Cortex of kidney (tissue), 1 donor: ENCODE measurements around the gene PARN.

Experiments used
- DNase-seq: peaks from one replicate; lab custom pipeline; 2025; lab: John Stamatoyannopoulos, UW

The PARN gene

DNA sequence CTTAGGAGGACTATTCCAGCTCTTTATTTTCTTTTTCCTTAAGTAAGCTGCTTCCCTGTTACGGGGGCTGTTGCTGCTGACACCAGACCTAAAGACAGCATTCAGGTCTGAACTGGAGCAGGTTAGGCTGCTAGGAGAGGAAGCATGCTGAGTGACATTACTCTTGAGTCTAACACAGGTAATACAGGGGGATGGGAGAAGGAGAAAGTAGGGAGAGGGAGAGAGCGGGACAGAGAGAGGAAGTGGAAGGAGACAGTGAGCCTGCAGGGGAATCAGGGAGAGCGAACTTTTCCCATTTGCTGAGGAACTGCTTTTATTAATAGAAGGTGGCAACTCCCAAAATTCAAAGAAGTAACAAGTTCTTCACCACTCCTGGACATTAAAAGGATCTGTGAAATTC, 130.9 kb downstream of the PARN start:
- DNase-seq = no peak

DNA sequence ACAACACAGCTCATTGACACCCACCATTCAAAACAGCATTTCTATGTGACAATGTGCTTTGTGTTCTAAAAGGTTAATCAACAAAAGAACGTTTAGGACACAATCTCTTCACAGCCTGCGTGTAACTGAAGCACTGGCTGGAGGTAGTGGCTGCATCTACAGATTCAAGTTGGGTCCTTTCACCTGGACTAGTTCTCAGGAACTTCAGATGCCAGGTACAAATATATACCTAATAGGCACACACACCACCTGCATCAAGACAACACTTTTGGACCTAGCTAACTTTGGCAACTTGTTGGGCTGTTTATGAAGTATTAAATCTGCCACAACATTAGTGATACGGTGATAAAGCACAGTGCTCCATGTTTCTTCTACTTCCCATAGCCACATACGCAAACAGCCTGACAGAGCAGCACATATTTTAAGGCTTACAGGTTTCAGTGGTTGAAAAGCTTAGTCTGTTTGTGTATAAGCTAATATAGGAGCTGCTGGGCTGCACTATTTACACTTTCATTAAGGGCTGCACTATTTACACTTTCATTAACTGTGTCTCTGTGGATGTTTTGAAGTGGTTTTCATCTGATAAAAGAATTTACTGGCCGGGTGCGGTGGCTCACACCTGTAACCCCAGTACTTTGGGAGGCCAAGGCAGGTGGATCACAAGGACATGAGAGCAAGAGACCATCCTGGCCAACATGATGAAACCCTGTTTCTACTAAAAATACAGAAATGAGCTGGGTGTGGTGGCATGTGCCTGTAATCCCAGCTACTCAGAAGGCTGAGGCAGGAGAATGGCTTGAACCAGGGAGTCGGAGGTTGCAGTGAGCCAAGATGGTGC, 132.6 kb downstream of the PARN start:
- no peak for DNase-seq

DNA sequence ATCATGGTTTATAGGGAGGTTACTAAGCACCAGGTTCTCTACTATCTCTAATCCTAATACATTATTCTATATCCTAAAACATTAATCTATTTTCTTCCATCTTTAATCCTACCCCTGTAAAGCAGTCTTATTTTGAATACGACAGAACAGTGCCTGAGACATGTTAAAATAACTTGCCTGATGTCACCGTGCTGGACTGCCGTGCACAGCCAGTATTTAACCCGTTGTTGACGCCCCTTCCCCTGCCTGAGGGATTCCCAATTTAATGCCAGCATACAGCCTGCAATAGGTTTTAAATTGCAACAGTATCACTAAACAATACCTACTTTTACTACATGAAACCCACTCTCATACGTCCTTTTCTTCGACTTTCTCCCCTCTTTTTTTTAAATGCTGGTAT, 133.3 kb downstream of the PARN start:
- DNase-seq = no peak

DNA sequence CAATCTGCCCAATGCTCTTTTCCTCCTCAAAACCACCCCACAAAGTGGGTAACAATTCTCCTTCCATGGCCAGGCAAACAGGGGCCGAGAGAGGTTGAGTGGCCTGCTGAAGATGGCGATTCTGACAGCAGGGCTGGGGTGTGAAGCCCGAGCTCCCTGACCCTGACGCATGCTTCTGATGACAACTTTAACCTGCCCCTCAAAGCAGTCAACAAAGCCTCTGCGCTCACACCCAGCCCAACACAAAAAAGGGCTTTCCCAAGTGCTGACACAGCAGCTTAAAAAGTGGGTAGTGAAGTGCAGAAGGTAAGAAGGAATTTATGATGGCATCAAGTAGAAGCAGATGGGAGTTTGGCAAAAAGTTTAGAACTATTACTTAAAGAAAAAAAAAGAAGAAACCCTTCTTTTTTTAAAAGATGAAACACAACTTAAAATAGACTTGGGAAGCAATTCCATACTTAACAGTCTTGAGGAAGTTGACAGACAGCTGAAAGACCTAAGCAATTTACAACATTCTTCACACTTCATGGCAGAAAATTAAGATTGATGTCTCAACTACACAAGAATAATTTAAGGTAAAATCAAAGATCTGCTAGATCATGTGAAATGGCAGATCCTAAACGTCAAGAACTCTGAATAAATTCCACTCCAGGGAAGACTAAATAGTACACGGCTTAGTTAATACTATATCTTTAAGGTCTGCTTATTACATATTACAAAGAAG, 133.9 kb downstream of the PARN start:
- no peak for DNase-seq

- no peak for DNase-seq
These were observed 134.6 kb downstream of the PARN start for GRCh38 chr16:14495213-14496046.

- DNase-seq = no peak
These were observed 135.6 kb downstream of the PARN start for GRCh38 chr16:14494396-14494966.

DNA sequence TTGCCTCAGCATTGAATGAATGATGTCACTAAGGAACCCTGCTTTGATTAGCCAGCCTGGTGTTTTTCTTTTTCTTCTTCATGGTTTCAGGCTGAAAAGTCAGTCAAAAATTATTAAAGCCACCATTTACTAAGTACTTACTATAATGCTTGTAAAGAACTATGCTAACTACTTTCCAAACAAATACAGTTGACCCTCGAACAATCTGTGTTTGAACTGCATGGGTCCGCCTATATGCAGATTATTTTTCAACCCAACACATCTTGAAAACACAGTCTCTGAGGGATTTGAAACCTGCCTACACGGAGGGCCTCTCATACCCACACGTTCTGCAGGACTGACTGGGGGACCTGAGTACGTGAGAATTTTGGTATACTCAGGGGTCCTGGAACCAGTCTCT, 136.3 kb downstream of the PARN start:
- no peak for DNase-seq

DNA sequence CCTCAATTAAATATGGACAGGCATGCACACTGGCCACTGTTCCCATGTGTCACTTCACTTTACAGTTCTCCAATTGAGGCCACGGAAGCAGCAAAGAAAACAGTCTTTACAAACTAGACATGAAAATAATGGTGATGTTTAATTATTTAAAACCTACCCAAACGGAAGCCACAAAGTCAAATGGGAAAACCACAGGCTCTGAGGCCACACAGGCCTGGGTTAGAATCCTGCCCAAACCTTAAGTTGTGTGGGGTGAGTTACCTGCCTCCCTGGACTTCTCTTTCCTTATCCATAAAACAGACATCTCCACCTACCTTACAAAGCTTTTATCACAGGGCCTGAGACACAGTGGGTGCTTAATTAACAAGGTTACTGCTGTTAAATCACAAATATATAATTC, 137.4 kb downstream of the PARN start:
- DNase-seq = no peak

- no peak for DNase-seq
These were observed 138.1 kb downstream of the PARN start for GRCh38 chr16:14491861-14492529.

GRCh38 chr16:14490235-14490634, 139.8 kb downstream of the PARN start:
- no peak for DNase-seq

DNA sequence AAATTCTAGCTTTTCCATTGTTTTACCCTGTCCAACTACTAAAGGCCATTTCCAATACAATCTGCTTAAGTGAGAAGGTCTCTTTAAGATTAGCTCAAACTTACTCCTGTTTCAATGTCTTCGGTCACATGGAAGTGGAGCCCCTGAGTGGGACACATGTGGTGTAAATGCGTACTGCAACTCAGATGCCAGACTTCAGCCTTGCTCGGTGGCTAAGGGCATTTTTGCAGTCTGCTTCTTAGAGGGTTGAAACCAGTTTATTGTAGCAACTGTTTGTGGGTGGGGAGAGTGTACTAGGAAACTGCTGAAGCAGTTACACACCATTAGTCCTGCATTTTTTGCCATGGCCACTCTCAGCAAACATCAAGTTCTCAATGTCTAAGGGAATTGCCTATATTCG, 140.6 kb downstream of the PARN start:
- DNase-seq = no peak

GRCh38 chr16:14487579-14487978, 142.5 kb downstream of the PARN start:
- no peak for DNase-seq

DNA sequence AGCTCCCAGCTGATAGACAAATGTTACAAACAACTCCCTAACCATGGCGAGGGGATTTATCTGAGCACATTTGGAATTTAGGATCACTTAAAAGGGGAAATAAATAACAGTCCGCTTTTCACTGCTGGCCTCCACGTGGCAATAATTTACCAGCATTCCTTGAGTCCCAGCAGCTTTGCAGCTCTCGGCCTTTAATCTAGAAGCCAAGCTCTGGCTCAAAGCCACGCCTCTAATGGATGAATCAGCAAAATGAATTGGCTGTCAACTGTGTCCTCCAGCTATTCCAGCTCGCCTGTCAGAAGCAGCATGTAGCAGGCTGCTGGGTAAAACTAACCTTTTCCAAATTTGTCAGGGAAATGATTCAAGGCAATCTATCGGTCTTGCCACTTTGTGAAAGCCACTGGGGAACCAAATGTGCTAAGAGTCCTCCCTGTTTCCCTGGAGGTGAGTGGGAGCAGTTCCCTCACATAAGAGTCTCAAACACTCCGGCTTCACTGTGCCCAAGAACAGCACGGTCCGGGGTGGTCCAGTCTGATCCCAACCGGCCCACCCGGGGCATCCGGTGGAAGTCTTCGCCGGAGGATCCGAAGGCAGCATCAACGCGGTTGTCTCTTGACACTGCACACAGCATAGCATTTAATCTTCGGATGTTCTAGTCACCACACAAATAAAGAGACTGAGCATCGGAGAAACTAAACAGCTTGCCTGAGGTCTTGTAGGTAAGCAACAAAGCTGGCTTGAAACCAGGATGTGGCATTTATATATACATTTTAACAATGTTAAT, 143.3 kb downstream of the PARN start:
- DNase-seq = no peak

DNA sequence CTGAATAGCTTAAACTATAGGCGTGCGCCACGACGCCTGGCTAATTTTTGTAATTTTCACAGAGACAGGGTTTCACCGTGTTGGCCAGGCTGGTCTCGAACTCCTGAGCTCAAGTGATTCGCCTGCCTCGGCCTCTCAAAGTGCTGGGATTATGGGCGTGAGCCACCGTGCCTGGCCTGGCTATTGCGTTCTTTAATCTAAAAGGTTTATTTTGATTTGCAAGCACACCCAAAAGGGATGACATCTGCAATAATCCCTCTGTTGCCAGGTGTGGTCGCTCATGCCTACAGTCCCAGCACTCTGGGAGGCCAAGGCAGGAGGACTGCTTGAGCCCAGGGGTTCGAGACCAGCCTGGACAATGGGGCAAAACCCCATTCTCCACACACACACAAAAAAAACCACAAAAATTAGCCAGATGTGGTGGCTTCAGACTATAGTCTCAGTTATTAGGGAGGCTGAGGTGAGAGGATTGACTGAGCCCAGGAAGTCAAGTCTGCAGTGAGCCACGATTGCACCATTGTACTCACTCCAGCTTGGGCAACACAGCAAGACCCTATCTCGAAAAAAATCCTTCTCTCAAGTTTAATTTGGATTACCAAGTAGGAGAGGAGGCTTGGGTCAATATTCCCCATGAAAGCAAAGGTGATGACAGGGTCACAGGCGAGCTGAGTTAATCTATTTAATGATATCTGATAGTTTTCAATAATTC, 144.1 kb downstream of the PARN start:
- no peak for DNase-seq

GRCh38 chr16:14485121-14485551, 144.9 kb downstream of the PARN start:
- DNase-seq = no peak

GRCh38 chr16:14483819-14484385, 146.2 kb downstream of the PARN start:
- DNase-seq = no peak

DNA sequence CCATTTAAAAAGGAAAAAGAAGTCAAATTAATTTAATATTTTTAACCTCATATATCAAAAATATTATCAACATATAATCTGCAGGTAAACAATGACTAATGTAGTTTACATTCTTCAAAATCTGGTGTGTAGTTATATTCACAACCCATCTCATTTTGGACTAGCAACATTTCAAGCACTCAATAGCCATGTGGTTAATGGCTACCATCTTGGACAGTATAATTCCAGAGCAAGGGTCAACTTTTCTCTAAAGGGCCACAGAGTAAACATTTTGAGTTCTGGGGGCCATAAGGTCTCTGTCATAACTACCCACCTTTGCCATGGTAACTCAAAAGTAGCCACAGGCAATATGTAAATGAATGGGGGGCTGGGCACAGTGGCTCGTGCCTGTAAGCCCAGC, 153.9 kb downstream of the PARN start:
- no peak for DNase-seq

- no peak for DNase-seq
These were observed 154.5 kb downstream of the PARN start for GRCh38 chr16:14475370-14476139.

- no peak for DNase-seq
These were observed 156.6 kb downstream of the PARN start for GRCh38 chr16:14473488-14473887.
